Keratinocyte (primary cell): ENCODE results near the gene PLEKHN1. TPM values are rescaled to one million over a fixed set of nuclear protein-coding genes. Genes with fewer than 3 reads are reported as not detected.
"Not testable (repeated sequence)": the region's sequence is repeated elsewhere in the genome, so short reads cannot be mapped to it uniquely, and the experiment has no call there.

Experiments
- DNase-seq: peaks from one replicate; pipeline ENCODE4 v3.0.0-alpha.2; 2011; ENCODE audit warnings: low read depth, missing footprints, low spot score
- FAIRE-seq: peaks from 2 replicates; lab custom pipeline; 2011; peaks lifted over from hg19 to GRCh38; lab: Jason Lieb, UNC
- H2AFZ ChIP-seq: 2 replicates; pipeline ENCODE4 v1.6.0; 2012; ENCODE audit warnings: low read length, control low read depth, inconsistent platforms; ENCODE audit not compliant: control insufficient read depth
- H3K27ac ChIP-seq: 2 replicates; pipeline ENCODE4 v1.5.1; 2011; ENCODE audit warnings: low read length; ENCODE audit not compliant: control insufficient read depth, insufficient read depth
- H3K27me3 ChIP-seq: 3 replicates; pipeline ENCODE4 v1.6.0; 2011; ENCODE audit warnings: low read length; ENCODE audit not compliant: control insufficient read depth, insufficient read depth; ENCODE audit errors: extremely low read depth
- H3K36me3 ChIP-seq, 2 experiments: 2 replicates in 1 of 2; 3 replicates in 1 of 2; pipeline ENCODE4 v1.5.1; 2011; ENCODE audit warnings: low read length in 2 of 2, mild to moderate bottlenecking in 1 of 2; ENCODE audit not compliant: control insufficient read depth in 2 of 2, insufficient read depth in 2 of 2; ENCODE audit errors: extremely low read depth in 1 of 2
- H3K4me1 ChIP-seq: 3 replicates; pipeline ENCODE4 v1.5.1; 2011; ENCODE audit warnings: low read length; ENCODE audit not compliant: control insufficient read depth, insufficient read depth; ENCODE audit errors: extremely low read depth
- H3K4me2 ChIP-seq: 3 replicates; pipeline ENCODE4 v1.6.0; 2011; ENCODE audit warnings: low read depth, low read length; ENCODE audit not compliant: control insufficient read depth, insufficient read depth; ENCODE audit errors: extremely low read depth
- H3K4me3 ChIP-seq, 3 experiments: fragments of 200-600 bp in 1 of 3; sonication (generic) in 1 of 3; 2 replicates in 2 of 3; 3 replicates in 1 of 3; pipeline ENCODE4 v1.5.1; 2011 to 2016; ENCODE audit warnings: low read length in 3 of 3, mild to moderate bottlenecking in 3 of 3, control low read depth in 2 of 3, inconsistent platforms in 1 of 3, low read depth in 1 of 3, mixed read lengths in 1 of 3, mixed run types in 1 of 3, moderate library complexity in 1 of 3; ENCODE audit not compliant: control insufficient read depth in 2 of 3, insufficient read depth in 2 of 3; ENCODE audit errors: extremely low read depth in 1 of 3
- H3K79me2 ChIP-seq: 2 replicates; pipeline ENCODE4 v1.6.0; 2012; ENCODE audit warnings: low read length; ENCODE audit not compliant: control insufficient read depth, insufficient read depth
- H3K9ac ChIP-seq: 3 replicates; pipeline ENCODE4 v1.6.0; 2011; ENCODE audit warnings: low read length; ENCODE audit not compliant: control insufficient read depth, insufficient read depth; ENCODE audit errors: extremely low read depth
- H3K9me1 ChIP-seq: 3 replicates; pipeline ENCODE4 v1.6.0; 2011; ENCODE audit warnings: low read length; ENCODE audit not compliant: control insufficient read depth, insufficient read depth; ENCODE audit errors: extremely low read depth
- H3K9me3 ChIP-seq: 2 replicates; pipeline ENCODE4 v1.5.1; 2012; ENCODE audit warnings: low read depth, low read length; ENCODE audit not compliant: control insufficient read depth
- H4K20me1 ChIP-seq: 3 replicates; pipeline ENCODE4 v1.6.0; 2011; ENCODE audit warnings: low read length; ENCODE audit not compliant: control insufficient read depth, insufficient read depth; ENCODE audit errors: extremely low read depth
- EZH2 ChIP-seq: IDR thresholded peaks from one replicate; pipeline ENCODE4 v1.6.1; 2012; ENCODE audit warnings: inconsistent platforms, mild to moderate bottlenecking, low read length, moderate library complexity
- dilution Hi-C: fragments of 300-500 bp; cut with MboI; formaldehyde crosslinking; loops from one replicate; pipeline ENCODE4 v1.7.0; 2020; ENCODE audit warnings: low sequenced_read_pairs; ENCODE audit not compliant: extremely low pct_ligation_motif_present
- polyA plus RNA-seq, 5 experiments: library from polyadenylated mRNA; depleted of rRNA in 3 of 5; stranded (reverse) in 3 of 5; stranded (forward) in 1 of 5; unstranded in 1 of 5; fragments of >200 nt; gene quantifications; 1 replicate in 1 of 5; 2 replicates in 3 of 5; 3 replicates in 1 of 5; pipeline versions ENCODE4 v1.2.1 to v1.2.3, GENCODE V29; 2011 to 2012; ENCODE audit warnings: missing spikeins in 2 of 5, low read depth in 1 of 5, low replicate concordance in 1 of 5
- TF ChIP-seq, protein P1 (sequence below), 3 experiments: IDR thresholded peaks in 1 of 3; conservative IDR thresholded peaks in 1 of 3; optimal IDR thresholded peaks in 1 of 3; 2 replicates in 2 of 3; 3 replicates in 1 of 3; pipeline versions ENCODE3 to v1.5.1; 2011; ENCODE audit warnings: low read length in 3 of 3, mild to moderate bottlenecking in 3 of 3, moderate library complexity in 2 of 3, control low read depth in 1 of 3, inconsistent platforms in 1 of 3; ENCODE audit not compliant: insufficient read depth in 2 of 3; ENCODE audit errors: extremely low read depth in 1 of 3

Gene PLEKHN1
- polyA plus RNA-seq, 1 donor (not counting 4 experiments of a cell fraction or from before 2014, with no cell fraction given): 2.5 TPM

DNA sequence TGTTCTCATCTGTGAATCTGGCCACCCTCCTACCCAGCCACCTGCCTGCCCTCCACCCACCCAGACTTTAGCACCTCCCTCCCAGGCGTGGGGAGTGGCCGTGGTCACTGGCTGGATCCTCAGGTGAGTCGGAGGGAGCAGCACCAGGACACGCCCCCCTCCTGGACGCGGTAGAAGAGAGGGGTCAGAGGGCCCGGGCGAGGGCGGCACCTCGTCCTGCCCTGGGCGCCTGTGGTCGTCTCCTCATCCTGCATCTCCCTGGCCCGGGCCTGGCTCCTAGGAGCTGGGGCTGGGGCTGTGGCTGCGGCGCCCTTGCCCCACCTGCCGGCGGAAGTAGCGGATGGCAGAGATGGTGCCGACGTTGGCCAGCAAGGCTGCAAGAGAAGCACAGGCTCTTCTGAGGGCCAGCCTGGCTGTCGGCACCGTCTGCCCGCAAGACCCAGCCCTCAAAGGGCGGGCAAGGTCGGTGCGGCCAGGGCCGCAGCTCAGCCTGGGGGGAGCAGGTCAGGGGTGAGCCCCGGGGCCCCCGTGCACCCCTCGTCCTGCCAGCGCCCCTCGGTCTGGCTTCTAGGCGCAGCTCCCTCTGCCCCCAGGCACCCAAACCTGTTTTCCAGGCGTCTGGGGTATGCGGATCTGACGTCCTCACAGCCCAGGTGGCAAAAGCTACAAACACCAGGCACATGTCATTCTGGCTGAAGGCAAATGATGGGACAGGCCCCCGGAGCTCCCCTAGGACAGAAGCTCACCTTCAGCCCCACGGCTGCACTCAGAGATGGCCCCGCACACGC, 9.8 kb downstream of the PLEKHN1 start:
- DNase-seq: no peak
- H3K79me2 ChIP-seq: no peaks in the 10 kb centered on the region
- H4K20me1 ChIP-seq: no peaks in the 10 kb centered on the region
- no peak overlapping the region for H2AFZ ChIP-seq
- H3K4me3 ChIP-seq: peak overlapping the region in 1 of 3 experiments; percentile 51
- peaks cover 18% of the 10 kb centered on the region for H3K27me3 ChIP-seq
- TF ChIP-seq, protein P1, sequence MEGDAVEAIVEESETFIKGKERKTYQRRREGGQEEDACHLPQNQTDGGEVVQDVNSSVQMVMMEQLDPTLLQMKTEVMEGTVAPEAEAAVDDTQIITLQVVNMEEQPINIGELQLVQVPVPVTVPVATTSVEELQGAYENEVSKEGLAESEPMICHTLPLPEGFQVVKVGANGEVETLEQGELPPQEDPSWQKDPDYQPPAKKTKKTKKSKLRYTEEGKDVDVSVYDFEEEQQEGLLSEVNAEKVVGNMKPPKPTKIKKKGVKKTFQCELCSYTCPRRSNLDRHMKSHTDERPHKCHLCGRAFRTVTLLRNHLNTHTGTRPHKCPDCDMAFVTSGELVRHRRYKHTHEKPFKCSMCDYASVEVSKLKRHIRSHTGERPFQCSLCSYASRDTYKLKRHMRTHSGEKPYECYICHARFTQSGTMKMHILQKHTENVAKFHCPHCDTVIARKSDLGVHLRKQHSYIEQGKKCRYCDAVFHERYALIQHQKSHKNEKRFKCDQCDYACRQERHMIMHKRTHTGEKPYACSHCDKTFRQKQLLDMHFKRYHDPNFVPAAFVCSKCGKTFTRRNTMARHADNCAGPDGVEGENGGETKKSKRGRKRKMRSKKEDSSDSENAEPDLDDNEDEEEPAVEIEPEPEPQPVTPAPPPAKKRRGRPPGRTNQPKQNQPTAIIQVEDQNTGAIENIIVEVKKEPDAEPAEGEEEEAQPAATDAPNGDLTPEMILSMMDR (optimal IDR thresholded peaks at IDR 0.05 in 1 of 3, IDR thresholded peaks at IDR 0.05 in 1 of 3, conservative IDR thresholded peaks at IDR 0.05 in 1 of 3; ENCODE audit: extremely low read depth in 1 of 3, insufficient read depth in 2 of 3, low read length in 3 of 3): peak; percentile 45 to 83 (median 78)
- no peak for TF ChIP-seq EZH2
- H3K36me3 ChIP-seq: peaks cover 0 to 1% of the 10 kb centered on the region in 2 experiments
- dilution Hi-C loops: no loop called here
- no peak for FAIRE-seq
- H3K9me1 ChIP-seq: no peaks in the 10 kb centered on the region
- no peak overlapping the region for H3K27ac ChIP-seq
- peak overlapping the region; percentile 69 for H3K4me2 ChIP-seq
- H3K9me3 ChIP-seq: no peaks in the 10 kb centered on the region
- peaks cover 4% of the 10 kb centered on the region for H3K4me1 ChIP-seq
- H3K9ac ChIP-seq: no peak overlapping the region

DNA sequence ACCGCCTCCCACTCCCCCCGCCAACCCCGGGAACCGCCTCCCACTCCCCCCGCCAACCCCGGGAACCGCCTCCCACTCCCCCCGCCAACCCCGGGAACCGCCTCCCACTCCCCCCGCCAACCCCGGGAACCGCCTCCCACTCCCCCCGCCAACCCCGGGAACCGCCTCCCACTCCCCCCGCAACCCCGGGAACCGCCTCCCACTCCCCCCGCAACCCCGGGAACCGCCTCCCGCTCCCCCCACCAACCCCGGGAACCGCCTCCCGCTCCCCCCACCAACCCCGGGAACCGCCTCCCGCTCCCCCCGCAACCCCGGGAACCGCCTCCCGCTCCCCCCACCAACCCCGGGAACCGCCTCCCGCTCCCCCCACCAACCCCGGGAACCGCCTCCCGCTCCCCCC, 10.5 kb downstream of the PLEKHN1 start:
- FAIRE-seq, H3K27ac ChIP-seq, H4K20me1 ChIP-seq, H3K9me1 ChIP-seq, H3K9me3 ChIP-seq, H3K9ac ChIP-seq, H3K4me3 ChIP-seq, H3K36me3 ChIP-seq, dilution Hi-C loops, H3K79me2 ChIP-seq, H3K4me1 ChIP-seq, H3K4me2 ChIP-seq, H2AFZ ChIP-seq, DNase-seq: not testable (repeated sequence)
- H3K27me3 ChIP-seq: peaks cover 25% of the 10 kb centered on the region
